K562 (cell line): ENCODE results near the gene KLHL20. TPM values are rescaled to one million over a fixed set of nuclear protein-coding genes. Genes with fewer than 3 reads are reported as not detected.

Source experiments
- ATAC-seq: fragments of 200-7000 bp; cut with Tn5 transposase; 3 replicates; pipeline ENCODE4 v1.9.1; 2020; ENCODE audit warnings: moderate library complexity
- BruUV-seq: library from RNA; stranded (reverse); fragments of 400-500 nt; replicated peaks from 2 replicates; lab custom pipeline; 2021; lab: Mats Ljungman, UMichigan
- CTCF ChIA-PET: fragments of 300-600 bp; formaldehyde crosslinking; extraction: SDS; loops from one replicate; lab custom pipeline; 2021; ENCODE audit warnings: low intra/inter-chr PET ratio; lab: Yijun Ruan, JAX
- POLR2A ChIA-PET: fragments of 300-600, 350-650 bp; sonication (Branson Sonifier 250); formaldehyde crosslinking; extraction: SDS; loops from one replicate; lab custom pipeline; 2021; ENCODE audit warnings: antibody characterized with exemption, inconsistent platforms; lab: Yijun Ruan, JAX
- DNase-seq, 4 experiments: peaks; one replicate each; pipeline versions ENCODE4 v3.0.0 to v3.0.0-alpha.2; 2011 to 2018; ENCODE audit warnings: low spot score in 3 of 4, mixed read lengths in 3 of 4; ENCODE audit errors: extremely low read depth in 1 of 4
- FAIRE-seq: peaks from 2 replicates; lab custom pipeline; 2011; peaks lifted over from hg19 to GRCh38; lab: Jason Lieb, UNC
- H2AFZ ChIP-seq: 2 replicates; pipeline ENCODE4 v1.6.0; 2011; ENCODE audit warnings: low read depth, low read length, control low read depth, inconsistent platforms
- H3K27ac ChIP-seq: fragments of 200-600 bp; 3 replicates; pipeline ENCODE4 v1.8.0; 2011; ENCODE audit warnings: low read depth, mild to moderate bottlenecking, control low read depth, inconsistent platforms, low read length, moderate library complexity, mixed read lengths; ENCODE audit errors: extremely low read depth
- H3K27me3 ChIP-seq, 2 experiments: fragments of 300-600 bp in 1 of 2; 2 replicates in 1 of 2; 3 replicates in 1 of 2; pipeline versions ENCODE4 v1.6.0 to v1.8.0; 2011; ENCODE audit warnings: inconsistent platforms in 2 of 2, low read length in 2 of 2, mild to moderate bottlenecking in 1 of 2, mixed read lengths in 1 of 2, moderate library complexity in 1 of 2; ENCODE audit not compliant: control insufficient read depth in 2 of 2, insufficient read depth in 2 of 2
- H3K36me3 ChIP-seq: fragments of 300-600 bp; 3 replicates; pipeline ENCODE4 v1.8.0; 2011; ENCODE audit warnings: mild to moderate bottlenecking, low read length, inconsistent platforms; ENCODE audit not compliant: control insufficient read depth, insufficient read depth
- H3K4me1 ChIP-seq, 2 experiments: fragments of 200-600 bp in 1 of 2; replicated peaks in 1 of 2; 2 replicates in 1 of 2; 3 replicates in 1 of 2; pipeline versions ENCODE4 v1.5.1 to v1.8.0; 2011; ENCODE audit warnings: inconsistent platforms in 2 of 2, low read length in 2 of 2, mild to moderate bottlenecking in 1 of 2, mixed read lengths in 1 of 2, moderate library complexity in 1 of 2; ENCODE audit not compliant: control insufficient read depth in 2 of 2, insufficient read depth in 2 of 2
- H3K4me2 ChIP-seq: 2 replicates; pipeline ENCODE4 v1.6.1; 2011; ENCODE audit warnings: low read length, control low read depth, inconsistent platforms, mixed read lengths; ENCODE audit not compliant: insufficient read depth
- H3K4me3 ChIP-seq: fragments of 200-600 bp; sonication (generic), shearing (Covaris generic); 2 replicates; pipeline ENCODE4 v1.5.1; 2016; ENCODE audit warnings: control low read depth, inconsistent platforms
- H3K79me2 ChIP-seq: fragments of 200-600 bp; 3 replicates; pipeline ENCODE4 v1.8.0; 2011; ENCODE audit warnings: low read length, inconsistent platforms; ENCODE audit not compliant: control insufficient read depth, insufficient read depth
- H3K9ac ChIP-seq, 2 experiments: 2 replicates each; pipeline versions ENCODE4 v1.6.0 to v1.6.1; 2011; ENCODE audit warnings: low read depth in 2 of 2, low read length in 2 of 2, control low read depth in 1 of 2, inconsistent platforms in 1 of 2, mild to moderate bottlenecking in 1 of 2, mixed read lengths in 1 of 2; ENCODE audit not compliant: insufficient read depth in 1 of 2
- H3K9me1 ChIP-seq: one replicate; pipeline ENCODE4 v1.6.0; 2011; ENCODE audit warnings: inconsistent platforms, mild to moderate bottlenecking, low read length, moderate library complexity; ENCODE audit not compliant: control insufficient read depth, insufficient read depth
- H3K9me3 ChIP-seq: replicated peaks from 2 replicates; pipeline ENCODE4 v1.5.1; 2011; ENCODE audit warnings: low read depth, low read length, inconsistent platforms; ENCODE audit not compliant: control insufficient read depth, insufficient read depth
- H4K20me1 ChIP-seq: replicated peaks from 2 replicates; pipeline ENCODE4 v1.6.1; 2011; ENCODE audit warnings: low read length, inconsistent platforms, mixed read lengths; ENCODE audit not compliant: control insufficient read depth, insufficient read depth
- E2F3 ChIP-seq: fragments of 250-450 bp; sonication (Bioruptor Pico); IDR thresholded peaks from 2 replicates; pipeline ENCODE4 v1.4.0; 2020; ENCODE audit warnings: mild to moderate bottlenecking
- XRCC3 ChIP-seq: fragments of 450-650 bp; IDR thresholded peaks from 2 replicates; pipeline ENCODE4 v1.6.1; 2017; ENCODE audit warnings: mild to moderate bottlenecking, moderate library complexity
- ZNF263 ChIP-seq: sonication (generic); formaldehyde crosslinking; IDR thresholded peaks from 2 replicates; pipeline ENCODE4 v1.8.0; 2022; ENCODE audit warnings: mild to moderate bottlenecking, missing genetic modification reagents, borderline replicate concordance
- WGBS: fragments of 100-300 bp; shearing (Covaris generic); methylation state at CpG from one replicate; pipeline ENCODE4 v1.1.6; 2016; ENCODE audit warnings: low coverage, mixed read lengths; ENCODE audit not compliant: insufficient coverage; ENCODE audit errors: missing lambda C conversion rate; 5-methylcytosine and 5-hydroxymethylcytosine counted together
- in situ Hi-C: fragments of 300-500 bp; cut with MboI; formaldehyde crosslinking; loops from 4 replicates; pipeline ENCODE4 v1.15.0; 2018; ENCODE audit warnings: inconsistent platforms, mixed read lengths
- intact Hi-C: fragments of 100-400 bp; cut with micrococcal nuclease; formaldehyde crosslinking; loops from 2 replicates; pipeline ENCODE4 v1.14.2; 2022
- polyA plus RNA-seq, 8 experiments: library from polyadenylated mRNA; depleted of rRNA in 4 of 8; stranded (reverse) in 5 of 8; unstranded in 3 of 8; fragments of >200 nt; fragmentation: Nextera tagmentation in 2 of 8; fragmentation: Illumina TruSeq in 1 of 8; extraction: Ambion mirVana in 2 of 8; extraction: Trizol in 1 of 8; gene quantifications; 2 replicates each; pipeline versions ENCODE4 v1.2.1 to v1.2.3, GENCODE V29; 2011 to 2014; ENCODE audit warnings: inconsistent platforms in 1 of 8, missing spikeins in 1 of 8
- total RNA-seq, 7 experiments: library from RNA; depleted of rRNA in 6 of 7; stranded (reverse); fragments of >200 nt in 6 of 7; fragmentation: Illumina TruSeq in 2 of 7; extraction: Trizol in 2 of 7; gene quantifications; 2 replicates each; pipeline versions ENCODE4 v1.2.1 to v1.2.3, GENCODE V29; 2011 to 2021; ENCODE audit warnings: low replicate concordance in 1 of 7
- TF ChIP-seq, protein P1 (sequence below): fragments of 450-650 bp; formaldehyde crosslinking; IDR thresholded peaks from 2 replicates; pipeline ENCODE4 v1.4.0; 2020; ENCODE audit warnings: mild to moderate bottlenecking, mixed read lengths

The KLHL20 gene
- total and polyA plus RNA-seq, 9 of the 15 experiments (the other 6 are each of a cell fraction or from before 2014, with no cell fraction given): 8.9 to 23.2 (median 16.8) TPM

DNA sequence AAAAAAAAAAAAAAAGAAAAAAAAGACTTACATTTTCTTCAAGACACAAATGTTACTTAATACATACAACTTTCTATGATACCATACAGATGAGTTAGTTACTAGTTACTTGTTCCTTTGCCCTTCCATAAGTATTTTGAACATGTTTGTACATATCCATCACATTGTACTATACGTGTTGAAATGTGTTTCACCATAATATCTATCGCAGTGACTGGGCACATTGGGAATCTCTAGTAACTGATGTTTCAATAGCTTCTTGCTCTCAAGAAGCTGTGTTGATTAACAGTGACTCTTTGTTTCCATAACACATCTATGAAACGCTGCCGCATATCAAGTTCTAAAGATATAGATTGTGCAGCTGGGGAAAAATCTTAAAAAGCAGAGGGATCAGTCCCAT lies 42.9 kb downstream of the KLHL20 start:
- Histone ChIP-seq H4K20me1 (no peaks in the 10 kb centered on the region), H3K27ac (no peak overlapping the region), H3K9ac (no peak overlapping the region), H2AFZ (no peak overlapping the region), H3K4me3 (no peak overlapping the region), H3K4me1 (no peaks in the 10 kb centered on the region), H3K9me1 (no peaks in the 10 kb centered on the region), H3K79me2 (no peaks in the 10 kb centered on the region), H3K36me3 (peaks cover 58% of the 10 kb centered on the region), H3K27me3 (no peaks in the 10 kb centered on the region), H3K9me3 (peaks cover 11% of the 10 kb centered on the region), H3K4me2 (no peak overlapping the region)
- intact Hi-C loops: no loop called here
- FAIRE-seq (no peak), DNase-seq (no peak), ATAC-seq (no peak)
- no TSS peak for BruUV-seq
- ChIA-PET POLR2A (no interaction called here), CTCF (interaction anchor here (0.7 kb wide), 1 partner anchor 160 kb away, joined by 3 read pairs; no protein-coding TSS in a partner anchor)
- in situ Hi-C loops: no loop called here
- WGBS: 100% methylated on average over 4 of the region's 4 CpGs
- no peak for TF ChIP-seq ZNF263 (CRISPR knock-in tag)

DNA sequence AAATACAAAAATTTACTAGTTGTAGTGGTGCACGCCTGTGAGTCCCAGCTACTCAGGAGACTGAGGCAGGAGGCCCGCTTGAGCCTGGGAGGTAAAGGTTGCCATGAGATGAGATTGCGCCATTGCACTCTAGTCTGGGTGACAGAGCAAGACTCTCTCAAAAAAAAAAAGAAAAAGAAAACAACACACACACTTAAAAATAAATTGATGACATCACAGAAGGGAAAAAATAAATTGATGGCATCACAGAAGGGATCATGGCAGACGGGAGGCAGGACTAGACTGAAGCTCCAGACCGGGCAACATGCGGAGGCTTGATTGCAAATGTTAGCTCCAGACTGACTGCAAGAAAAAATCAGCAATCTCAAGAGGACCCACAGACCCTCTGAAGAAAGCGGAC lies 43.3 kb downstream of the KLHL20 start:
- Histone ChIP-seq H2AFZ (no peak overlapping the region), H3K4me2 (no peak overlapping the region), H4K20me1 (no peaks in the 10 kb centered on the region), H3K36me3 (peaks cover 54% of the 10 kb centered on the region), H3K27ac (no peak overlapping the region), H3K4me3 (no peak overlapping the region), H3K27me3 (no peaks in the 10 kb centered on the region), H3K9me3 (peaks cover 11% of the 10 kb centered on the region)
- intact Hi-C loops (no loop called here), in situ Hi-C loops (no loop called here)
- POLR2A ChIA-PET: interaction anchor here (1.0 kb wide), 1 partner anchor 11 kb away, joined by 3 read pairs; no protein-coding TSS in a partner anchor
- no peak for DNase-seq
- WGBS: 98% methylated on average over 7 of the region's 7 CpGs
- TF ChIP-seq E2F3 (CRISPR knock-in tag) (no peak), XRCC3 (no peak)
- TF ChIP-seq, protein P1, sequence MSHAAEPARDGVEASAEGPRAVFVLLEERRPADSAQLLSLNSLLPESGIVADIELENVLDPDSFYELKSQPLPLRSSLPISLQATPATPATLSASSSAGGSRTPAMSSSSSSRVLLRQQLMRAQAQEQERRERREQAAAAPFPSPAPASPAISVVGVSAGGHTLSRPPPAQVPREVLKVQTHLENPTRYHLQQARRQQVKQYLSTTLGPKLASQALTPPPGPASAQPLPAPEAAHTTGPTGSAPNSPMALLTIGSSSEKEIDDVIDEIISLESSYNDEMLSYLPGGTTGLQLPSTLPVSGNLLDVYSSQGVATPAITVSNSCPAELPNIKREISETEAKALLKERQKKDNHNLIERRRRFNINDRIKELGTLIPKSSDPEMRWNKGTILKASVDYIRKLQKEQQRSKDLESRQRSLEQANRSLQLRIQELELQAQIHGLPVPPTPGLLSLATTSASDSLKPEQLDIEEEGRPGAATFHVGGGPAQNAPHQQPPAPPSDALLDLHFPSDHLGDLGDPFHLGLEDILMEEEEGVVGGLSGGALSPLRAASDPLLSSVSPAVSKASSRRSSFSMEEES (CRISPR knock-in tag): no peak
- TF ChIP-seq, all 486 proteins: peak for 0
- Histone ChIP-seq H3K9ac (no peak overlapping the region), H3K9me1 (no peaks in the 10 kb centered on the region), H3K79me2 (no peaks in the 10 kb centered on the region), H3K4me1 (no peaks in the 10 kb centered on the region)
- no peak for ATAC-seq
- FAIRE-seq: no peak
- CTCF ChIA-PET: interaction anchor here (0.7 kb wide), 1 partner anchor 160 kb away, joined by 3 read pairs; no protein-coding TSS in a partner anchor
- BruUV-seq: no TSS peak
